ENCODE results near the gene CFAP74.

The CFAP74 gene

DNA sequence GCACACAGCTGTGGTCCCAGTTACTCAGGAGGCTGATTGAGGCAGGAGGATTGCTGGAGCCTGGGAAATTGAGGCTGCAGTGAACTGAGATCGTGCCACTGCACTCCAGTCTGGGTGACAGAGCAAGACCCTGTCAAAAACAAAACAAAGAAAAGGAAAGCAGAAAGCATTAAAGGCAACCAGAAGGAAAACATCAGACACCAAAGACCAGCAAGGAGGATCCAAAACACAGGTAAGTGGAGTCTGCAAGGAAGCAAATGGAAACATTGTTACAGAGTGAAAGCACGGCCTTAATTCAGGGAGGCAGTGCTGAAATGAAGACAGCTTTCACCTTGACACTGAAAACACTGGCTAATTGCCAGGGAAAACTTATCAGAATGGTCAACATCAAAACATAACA lies 40.8 kb downstream of the CFAP74 start:
- Histone ChIP-seq H3K27ac (no peak overlapping the region), H3K4me3 (no peak overlapping the region)
- TF ChIP-seq, protein P1, sequence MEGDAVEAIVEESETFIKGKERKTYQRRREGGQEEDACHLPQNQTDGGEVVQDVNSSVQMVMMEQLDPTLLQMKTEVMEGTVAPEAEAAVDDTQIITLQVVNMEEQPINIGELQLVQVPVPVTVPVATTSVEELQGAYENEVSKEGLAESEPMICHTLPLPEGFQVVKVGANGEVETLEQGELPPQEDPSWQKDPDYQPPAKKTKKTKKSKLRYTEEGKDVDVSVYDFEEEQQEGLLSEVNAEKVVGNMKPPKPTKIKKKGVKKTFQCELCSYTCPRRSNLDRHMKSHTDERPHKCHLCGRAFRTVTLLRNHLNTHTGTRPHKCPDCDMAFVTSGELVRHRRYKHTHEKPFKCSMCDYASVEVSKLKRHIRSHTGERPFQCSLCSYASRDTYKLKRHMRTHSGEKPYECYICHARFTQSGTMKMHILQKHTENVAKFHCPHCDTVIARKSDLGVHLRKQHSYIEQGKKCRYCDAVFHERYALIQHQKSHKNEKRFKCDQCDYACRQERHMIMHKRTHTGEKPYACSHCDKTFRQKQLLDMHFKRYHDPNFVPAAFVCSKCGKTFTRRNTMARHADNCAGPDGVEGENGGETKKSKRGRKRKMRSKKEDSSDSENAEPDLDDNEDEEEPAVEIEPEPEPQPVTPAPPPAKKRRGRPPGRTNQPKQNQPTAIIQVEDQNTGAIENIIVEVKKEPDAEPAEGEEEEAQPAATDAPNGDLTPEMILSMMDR (IDR thresholded peaks at IDR 0.05): no peak
- no peak for DNase-seq (ENCODE audit: low spot score)

DNA sequence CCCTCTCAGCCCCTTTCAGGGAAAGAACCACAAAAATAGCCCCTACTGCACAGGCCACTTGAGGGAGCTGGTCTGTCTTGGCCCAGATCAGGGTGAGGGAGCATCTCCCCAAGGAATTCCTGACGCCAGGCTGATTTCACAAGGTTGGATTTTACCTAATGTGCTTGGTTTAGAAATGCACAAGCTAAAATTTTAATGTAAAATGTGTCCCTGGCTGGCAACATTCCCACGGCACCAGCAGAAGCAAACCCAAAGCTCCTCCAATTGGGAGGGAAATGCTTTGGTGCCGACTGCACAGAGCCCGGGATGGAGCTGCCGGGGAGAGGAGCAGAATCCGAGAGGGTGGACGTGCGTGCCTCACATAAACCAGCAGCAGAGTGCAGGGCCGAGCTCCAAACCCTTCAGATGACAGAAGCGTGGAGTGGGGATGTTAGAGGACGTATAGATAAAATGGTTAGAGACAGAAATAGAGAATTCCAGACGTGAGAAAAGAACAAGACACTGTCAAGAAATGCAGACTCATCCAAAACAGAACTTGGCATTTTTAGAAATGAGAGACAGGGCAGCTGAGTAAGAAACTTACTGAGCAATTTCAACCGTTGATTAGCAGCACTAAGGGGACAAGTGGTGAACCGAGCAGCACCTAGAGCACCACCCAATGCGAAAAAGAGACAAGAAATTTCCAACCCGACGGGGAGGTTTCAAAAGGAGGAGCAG lies 42.9 kb downstream of the CFAP74 start:
- DNase-seq (ENCODE audit: low spot score): no peak
- TF ChIP-seq, protein P1 (IDR thresholded peaks at IDR 0.05): no peak
- Histone ChIP-seq H3K4me3 (no peak overlapping the region), H3K27ac (no peak overlapping the region)

DNA sequence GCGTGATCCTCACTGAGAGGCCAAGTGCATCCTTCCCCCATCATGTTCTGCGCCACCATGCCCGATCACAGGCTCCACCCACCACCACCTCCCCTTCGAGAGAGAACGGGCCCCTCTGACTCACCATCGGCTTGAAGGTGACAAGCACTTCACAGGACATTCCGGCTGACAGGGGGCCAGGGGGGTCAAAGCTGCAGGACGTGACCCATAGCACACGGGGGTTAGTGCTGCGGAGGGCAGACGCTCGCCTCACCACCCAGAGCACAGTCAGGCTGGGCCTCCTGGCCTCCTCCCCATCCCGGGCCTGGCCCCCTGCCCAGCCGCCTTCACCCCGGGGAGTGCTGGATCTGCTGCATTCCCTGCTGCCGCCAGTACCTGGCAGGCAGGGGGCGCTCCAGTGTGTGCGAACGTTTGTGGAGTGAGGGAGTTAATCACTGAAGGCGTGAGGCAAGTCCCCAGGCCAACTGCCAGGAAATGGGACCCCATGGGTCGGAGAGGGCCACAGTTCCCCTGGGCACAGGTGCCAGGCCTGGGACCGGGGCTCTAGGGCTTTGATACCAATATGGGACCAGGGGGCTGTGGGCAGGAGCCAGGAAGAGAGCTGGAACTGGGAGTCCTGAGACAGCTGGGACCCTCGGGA lies 43.6 kb downstream of the CFAP74 start:
- DNase-seq (ENCODE audit: low spot score): no peak
- TF ChIP-seq, protein P1 (IDR thresholded peaks at IDR 0.05): peak; percentile 20
- no peak overlapping the region for H3K4me3 ChIP-seq
- no peak overlapping the region for H3K27ac ChIP-seq

DNA sequence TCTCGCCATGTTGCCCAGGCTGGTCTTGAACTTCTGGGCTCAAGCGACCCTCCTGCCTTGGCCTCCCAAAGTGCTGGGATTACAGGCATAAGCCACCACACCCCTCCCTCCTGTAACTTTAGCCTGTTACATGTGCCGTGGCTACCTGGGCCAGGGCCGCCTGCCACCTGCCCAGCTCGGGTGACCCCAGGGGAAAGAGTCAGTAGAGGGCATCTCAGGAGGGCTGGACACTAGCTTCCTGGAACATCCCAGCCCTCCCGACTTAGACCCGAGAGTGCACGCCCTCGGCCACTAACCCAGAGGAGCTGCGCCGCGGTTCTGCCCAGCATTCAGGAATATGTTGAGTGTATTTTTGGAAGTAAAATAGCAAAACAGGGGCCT lies 44.1 kb downstream of the CFAP74 start:
- DNase-seq (ENCODE audit: low spot score): no peak
- TF ChIP-seq, protein P1 (IDR thresholded peaks at IDR 0.05): no peak
- H3K27ac ChIP-seq: no peak overlapping the region
- H3K4me3 ChIP-seq: no peak overlapping the region

DNA sequence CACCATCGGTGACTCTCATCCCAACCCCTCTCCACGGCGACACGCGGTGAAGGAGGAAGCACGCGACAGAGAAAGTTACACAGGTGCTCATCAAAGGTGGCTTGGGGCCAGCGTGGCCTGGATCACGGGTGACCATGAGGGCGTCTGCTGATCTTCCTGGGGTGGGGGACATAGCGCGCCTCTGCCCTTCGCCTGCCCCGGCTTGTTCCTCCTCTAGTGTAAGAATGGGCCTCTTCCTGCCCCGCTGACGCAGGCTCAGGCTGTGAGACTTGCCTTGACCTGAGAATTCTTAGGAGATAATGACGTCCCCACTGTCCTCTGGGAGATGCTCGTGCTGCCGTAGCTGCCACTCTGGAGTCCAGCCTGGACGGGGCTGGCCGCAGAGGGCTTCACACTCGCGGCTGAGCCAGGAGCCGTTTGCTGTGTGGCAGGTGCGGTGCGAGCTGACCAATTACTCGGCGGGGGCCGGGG lies 45.5 kb downstream of the CFAP74 start:
- no peak for DNase-seq (ENCODE audit: low spot score)
- H3K27ac ChIP-seq: no peak overlapping the region
- TF ChIP-seq, protein P1 (IDR thresholded peaks at IDR 0.05): no peak
- H3K4me3 ChIP-seq: no peak overlapping the region

DNA sequence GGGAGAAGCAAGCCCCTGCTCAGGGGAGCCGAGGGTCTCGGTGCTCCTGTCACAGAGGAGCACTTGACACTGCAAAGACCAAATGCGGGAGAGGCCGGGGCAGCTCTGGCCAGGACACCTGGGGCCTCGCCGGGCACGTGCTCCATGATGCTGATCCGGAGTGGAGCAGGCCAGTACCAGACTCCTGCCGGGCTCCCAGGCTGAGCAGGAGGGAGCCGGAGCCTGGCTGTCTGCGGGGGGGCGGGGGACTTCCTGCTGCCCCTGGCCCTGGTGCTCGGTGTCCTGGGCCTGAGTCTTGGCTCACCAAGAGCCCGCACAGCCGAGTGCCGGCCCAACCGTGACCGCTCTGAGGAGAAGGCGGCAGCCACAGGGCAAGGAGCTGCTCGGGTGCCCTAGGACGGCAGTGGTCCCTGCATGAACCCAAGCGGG lies 46.0 kb downstream of the CFAP74 start:
- Histone ChIP-seq H3K4me3 (no peak overlapping the region), H3K27ac (no peak overlapping the region)
- TF ChIP-seq, protein P1 (IDR thresholded peaks at IDR 0.05): no peak
- no peak for DNase-seq (ENCODE audit: low spot score)

All from coronary artery (tissue), 2 donors.